T-helper 2 cell (primary cell): ENCODE results near the gene SLC22A15.

ENCODE experiments used
- DNase-seq, 5 experiments: peaks; one replicate each; pipeline versions ENCODE4 v3.0.0 to v3.0.0-alpha.2; 2012 to 2022

SLC22A15 gene

DNA sequence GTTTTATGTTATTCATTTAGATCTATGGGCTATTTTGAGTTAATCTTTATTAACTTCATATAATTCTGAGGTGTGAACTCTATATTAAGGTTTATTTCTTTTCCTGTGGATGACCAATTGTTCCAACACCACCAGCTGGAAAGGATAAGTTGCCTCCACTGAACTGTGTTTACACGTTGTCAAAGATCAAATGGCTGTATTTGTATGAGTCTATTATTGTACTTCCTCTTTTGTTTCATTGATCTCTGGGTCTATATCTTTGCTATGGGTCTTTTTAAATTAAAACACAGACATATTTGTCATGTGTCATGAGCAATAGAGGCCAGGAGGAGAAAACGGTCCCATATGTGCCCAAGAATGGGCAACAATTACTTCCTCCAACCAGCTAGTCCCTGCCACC lies 129.7 kb downstream of the SLC22A15 start:
- DNase-seq = no peak

DNA sequence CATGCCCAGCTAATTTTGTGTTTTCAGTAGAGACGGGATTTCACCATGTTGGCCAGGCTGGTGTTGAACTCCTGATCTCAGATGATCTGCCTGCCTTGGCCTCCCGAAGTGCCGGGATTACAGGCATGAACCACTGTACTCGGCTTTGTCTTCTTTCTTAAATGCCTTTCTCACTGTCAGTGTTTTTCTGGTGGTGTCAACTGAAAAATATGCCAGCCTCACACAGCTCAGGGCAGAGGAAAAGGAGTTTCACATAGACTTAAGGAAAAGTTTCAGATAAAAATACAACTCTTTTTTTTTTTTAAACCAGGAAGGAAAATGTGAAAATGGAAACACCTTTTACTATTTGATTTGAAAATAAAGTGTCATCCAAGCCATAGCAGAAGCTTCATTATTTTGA lies 130.3 kb downstream of the SLC22A15 start:
- no peak for DNase-seq

DNA sequence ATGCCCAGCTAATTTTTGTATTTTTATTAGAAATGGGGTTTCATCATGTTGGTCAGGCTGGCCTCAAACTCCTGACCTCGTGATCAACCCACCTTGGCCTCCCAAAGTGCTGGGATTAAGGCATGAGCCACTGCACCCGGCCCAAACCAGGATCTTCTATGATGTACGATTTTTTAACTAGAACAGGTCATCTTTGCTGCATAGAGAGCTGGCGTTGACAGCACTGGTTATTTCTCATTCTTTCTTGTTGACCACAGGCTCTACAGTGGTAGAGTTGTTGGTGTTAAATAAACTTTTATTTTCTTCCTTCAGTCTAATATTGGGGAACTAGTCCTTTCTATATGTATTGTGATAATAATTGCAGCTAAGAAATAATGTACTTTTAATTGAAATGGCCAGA lies 131.1 kb downstream of the SLC22A15 start:
- DNase-seq = no peak

DNA sequence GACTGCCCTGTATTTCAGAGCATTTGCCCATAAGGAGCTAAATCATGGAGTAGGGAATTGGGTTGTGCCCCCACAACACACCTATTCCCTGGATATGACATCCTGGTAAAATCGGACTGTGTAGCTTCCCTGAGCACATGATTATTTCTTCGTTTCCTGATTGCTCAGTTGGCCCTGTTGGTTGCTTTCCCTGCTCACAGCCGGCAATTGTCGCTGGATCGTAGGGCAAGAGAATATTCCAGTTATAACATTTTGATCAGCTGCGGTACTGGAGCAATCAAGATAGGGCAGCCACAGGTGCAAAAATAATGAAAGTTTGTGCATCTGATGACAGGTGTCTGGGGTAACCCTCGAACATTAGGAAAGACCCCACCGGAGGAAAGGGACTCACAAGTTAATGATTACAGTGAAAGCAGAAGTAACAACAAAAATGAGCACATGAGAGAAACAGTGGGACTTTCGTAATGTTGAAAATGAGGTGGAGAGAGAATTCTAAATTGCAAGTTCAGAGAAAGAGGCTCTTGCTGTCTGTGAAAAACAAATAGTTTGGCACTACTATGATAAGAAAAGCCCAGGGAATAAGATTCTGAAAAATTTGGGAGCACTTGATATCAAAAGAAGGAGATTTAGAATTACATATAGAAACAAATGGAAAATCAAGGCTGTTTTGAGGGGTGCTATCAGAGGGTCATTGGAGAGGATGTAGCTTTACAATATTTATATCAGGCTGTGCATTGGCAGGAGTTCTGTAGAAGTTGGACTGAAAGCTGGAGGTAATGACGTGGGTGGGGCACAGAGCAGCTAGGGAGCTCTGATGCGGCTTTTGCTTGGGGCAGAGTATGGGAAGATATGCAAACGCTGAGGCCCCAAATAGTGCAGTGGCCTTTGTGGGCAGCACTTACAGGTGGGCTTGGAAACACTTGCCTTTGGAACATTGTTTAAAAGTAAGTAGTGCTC lies 134.5 kb downstream of the SLC22A15 start, which contains the start of gene MAB21L3:
MAB21L3 (plus strand) TSS at position 833 of the 957 bp plus-strand sequence. CDS start 1,217 bp downstream, outside the sequence.
- no peak for DNase-seq

DNA sequence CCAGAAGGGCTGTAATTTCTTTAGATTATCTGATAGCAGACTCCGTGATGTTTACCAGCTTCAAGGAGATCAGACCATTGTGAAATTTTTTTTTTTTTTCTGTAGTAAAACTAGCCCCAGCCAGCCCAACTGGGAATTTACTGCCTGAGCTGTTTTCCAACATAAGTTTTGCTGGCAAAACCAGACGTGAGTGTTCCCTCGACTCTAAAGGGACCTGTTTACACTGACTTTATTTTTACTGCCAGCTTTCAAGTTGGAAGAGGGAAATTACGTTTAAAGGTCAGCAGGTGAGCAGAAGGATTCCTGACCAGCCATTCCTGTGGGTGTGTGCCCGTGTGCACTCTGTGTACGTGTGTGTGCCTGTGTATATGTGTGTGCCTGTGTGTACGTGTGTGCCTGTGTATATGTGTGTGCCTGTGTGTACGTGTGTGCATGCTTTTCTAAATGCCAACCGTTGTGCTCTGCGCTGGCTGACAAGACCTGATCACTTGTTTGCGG lies 135.3 kb downstream of the SLC22A15 start:
- DNase-seq = no peak

DNA sequence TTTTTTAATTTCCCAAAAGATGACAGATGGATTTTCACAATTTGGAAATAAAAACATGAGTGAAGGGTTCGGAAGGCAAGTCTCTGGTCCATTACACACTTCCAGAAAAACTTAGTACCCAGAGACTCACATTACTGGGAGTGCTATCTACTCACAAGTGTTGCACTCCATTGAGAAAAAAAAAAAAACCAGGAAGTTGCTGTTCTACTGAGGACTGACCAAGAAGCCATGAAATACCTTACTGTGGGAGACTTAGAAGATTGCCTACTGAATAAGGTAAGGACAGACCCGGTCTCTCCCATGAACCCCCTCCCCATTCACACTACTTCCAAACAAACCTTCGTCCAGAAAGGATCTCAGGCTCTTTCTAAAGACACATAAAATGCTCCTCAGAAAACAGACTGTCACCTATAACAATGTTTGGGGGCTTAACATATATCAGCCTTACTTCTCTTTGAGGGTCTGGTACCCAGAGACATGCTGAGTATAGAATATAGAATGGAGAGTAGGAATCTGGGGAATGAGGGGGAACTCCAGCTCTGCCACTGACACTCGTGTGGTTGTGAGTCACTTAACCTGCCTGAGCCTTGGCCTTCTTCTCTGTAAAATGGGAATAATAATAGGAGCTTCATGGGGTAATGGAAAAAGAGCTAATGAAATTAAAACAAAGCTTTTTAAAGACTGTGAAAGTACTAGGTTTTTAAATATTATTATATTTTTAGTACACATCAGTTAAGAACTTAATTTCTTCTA lies 136.3 kb downstream of the SLC22A15 start:
- DNase-seq = no peak

DNA sequence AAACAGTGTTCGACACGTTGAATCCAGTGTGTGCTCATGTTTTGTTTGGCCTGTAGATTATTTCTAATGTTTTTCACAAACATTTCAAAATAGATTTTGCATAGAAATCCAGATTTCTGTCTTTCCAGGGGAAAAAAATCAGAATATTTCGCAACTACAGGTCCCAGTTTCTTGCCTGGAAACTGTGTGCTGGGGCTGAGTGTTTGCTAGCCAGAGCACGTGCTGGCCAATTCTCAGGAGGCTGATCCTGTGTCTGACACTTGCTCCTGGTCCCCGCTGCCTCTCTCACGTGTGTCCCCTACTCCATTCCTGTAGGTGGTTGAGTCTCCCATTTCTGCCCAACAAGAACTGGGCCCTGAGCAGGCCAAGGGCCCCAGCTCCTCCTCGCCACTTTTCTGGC lies 137.3 kb downstream of the SLC22A15 start:
- no peak for DNase-seq

DNA sequence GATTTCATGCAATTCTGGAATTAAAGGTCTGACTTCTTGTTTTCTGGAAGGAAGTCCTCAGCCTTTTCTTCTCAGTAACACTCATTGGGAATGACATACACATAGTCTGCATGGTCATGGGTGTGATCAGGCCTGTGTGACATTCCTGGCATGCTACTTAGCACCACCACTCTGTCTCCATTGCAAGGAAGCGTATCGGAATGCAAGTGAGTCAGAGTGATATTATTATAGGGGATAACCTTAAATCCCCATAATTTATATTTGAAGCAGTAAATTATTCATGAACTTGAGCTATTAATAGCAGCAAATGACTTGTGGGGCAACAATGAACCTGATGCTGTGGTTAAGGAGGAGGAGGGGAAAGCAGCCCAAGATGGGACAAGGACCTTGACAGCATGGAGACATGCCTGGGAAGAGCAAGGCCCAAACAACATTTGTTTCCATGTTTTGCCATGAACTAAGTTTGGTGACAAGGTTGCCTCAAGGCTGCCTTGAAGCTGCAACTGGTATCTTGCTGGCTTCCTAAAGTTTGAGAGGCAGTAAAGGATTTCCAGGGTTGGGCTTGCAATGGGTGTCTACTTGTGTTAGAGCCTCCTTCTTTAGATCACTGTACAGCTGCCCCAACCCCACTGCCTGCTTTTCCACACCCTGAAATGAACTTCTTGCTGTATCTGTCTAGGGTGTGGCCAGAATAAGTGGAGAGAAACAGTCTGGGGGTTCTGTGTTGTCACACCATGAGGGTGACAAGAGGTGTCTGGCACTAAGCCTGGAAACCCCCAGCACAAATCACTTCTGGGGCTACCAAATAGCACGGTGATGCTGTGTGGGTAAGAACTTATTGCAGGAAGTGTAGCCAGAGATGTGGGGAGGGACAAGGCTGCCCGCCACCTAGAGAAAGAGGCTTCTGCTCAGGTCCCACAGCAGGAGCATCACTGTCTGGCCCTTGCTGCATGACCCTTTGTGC lies 139.4 kb downstream of the SLC22A15 start:
- DNase-seq = no peak

DNA sequence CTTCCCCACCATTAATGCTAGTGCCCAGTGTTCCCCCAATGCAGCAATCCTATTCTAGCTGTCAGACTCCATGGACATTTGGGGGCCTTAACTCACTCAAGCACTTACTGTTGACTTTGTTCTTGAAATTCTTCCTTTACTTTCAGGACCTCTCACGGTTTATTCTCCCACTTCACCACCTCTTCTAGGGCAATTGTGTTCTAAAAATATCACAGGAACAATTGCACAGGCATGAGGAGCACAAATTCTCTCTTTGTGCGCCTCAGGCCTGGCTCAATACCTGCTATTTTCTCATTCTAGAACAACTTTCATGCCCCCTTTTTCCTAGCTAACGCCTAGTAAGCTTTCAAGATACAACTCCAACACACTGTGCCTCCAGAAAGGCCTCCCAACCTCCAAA lies 142.2 kb downstream of the SLC22A15 start:
- no peak for DNase-seq
